HG03060 (cell line): ENCODE results near the gene KCNJ8.

ENCODE experiments used
- ATAC-seq: cut with Tn5 transposase; IDR thresholded peaks from one replicate; pipeline ENCODE4 v1.9.1; 2021; ENCODE audit warnings: low read depth, moderate number of reproducible peaks; ENCODE audit not compliant: unreplicated experiment

The KCNJ8 gene

GRCh38 chr12:21718944-21719650, 55.4 kb downstream of the KCNJ8 start:
- no peak for ATAC-seq

DNA sequence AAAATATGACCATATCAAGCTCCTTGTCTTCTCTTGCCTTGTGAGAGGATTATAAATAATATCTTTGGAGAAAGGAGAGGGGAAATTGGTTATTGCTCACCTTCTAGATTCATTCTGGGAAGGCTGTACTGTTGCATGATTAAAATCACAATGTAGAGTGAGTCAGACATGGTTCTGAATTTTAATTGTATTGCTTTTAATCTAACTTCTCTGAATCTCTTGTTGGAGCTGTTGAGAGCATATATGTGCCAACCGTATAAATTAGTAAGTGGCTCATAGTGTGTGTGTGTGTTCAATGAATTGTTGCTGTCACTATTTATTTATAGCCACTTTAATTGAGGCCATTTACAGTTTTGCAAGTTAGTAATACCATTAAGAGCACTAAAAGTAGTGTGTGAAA, 56.1 kb downstream of the KCNJ8 start:
- no peak for ATAC-seq

DNA sequence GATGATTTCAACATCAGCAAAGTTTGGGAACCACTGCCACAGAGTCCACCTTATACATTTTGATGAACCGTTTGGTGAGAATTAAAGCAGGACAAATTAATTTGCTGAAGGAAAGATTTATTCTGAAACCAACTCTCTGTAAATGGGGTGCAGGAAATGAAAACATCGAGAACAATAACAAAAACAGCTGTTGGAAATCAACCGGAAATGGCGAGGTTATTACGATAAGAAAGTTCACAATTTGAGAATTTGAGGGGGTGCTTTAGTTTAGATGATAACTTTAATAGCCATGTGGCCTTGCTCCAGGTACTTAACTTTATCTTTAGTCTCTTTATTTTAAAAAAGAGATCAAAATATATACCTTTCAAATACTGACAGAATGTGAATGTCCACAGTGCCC, 56.7 kb downstream of the KCNJ8 start:
- ATAC-seq, result no peak

- no peak for ATAC-seq
Observed at GRCh38 chr12:21715386-21715785, 59.1 kb downstream of the KCNJ8 start.
